ENCODE results near the gene ASAP3. TPM values are rescaled to one million over a fixed set of nuclear protein-coding genes. Genes with fewer than 3 reads are reported as not detected.
A peak's percentile ranks its signal among the peaks of the same experiment; 100 is the strongest.
"Not testable (repeated sequence)": the region's sequence is repeated elsewhere in the genome, so short reads cannot be mapped to it uniquely, and the experiment has no call there.

ASAP3 gene
- total RNA-seq, 1 donor from 2014 or later: 66.7 TPM

GRCh38 chr1:23395849-23396248 lies 88.1 kb downstream of the ASAP3 start:
- no peak for DNase-seq

GRCh38 chr1:23395154-23395724 lies 88.7 kb downstream of the ASAP3 start:
- DNase-seq: peak; percentile 45

GRCh38 chr1:23394684-23395083 lies 89.3 kb downstream of the ASAP3 start:
- peak; percentile 90 for DNase-seq

GRCh38 chr1:23394181-23394580 lies 89.8 kb downstream of the ASAP3 start:
- peak; percentile 89 for DNase-seq

- no peak for DNase-seq
Measured at GRCh38 chr1:23393706-23394105, 90.3 kb downstream of the ASAP3 start.

- DNase-seq: no peak
Measured at GRCh38 chr1:23392125-23392855, 91.7 kb downstream of the ASAP3 start.

GRCh38 chr1:23389837-23390321 lies 94.1 kb downstream of the ASAP3 start:
- no peak for DNase-seq

- DNase-seq: no peak
Measured at GRCh38 chr1:23387494-23387893, 96.5 kb downstream of the ASAP3 start.

- no peak for DNase-seq
Measured at GRCh38 chr1:23385119-23385621, 98.8 kb downstream of the ASAP3 start.

- DNase-seq: no peak
Measured at GRCh38 chr1:23384312-23385058, 99.5 kb downstream of the ASAP3 start.

GRCh38 chr1:23383577-23384311 lies 100.2 kb downstream of the ASAP3 start:
- DNase-seq: peak; percentile 63

- DNase-seq: no peak
Measured at GRCh38 chr1:23381233-23381885, 102.6 kb downstream of the ASAP3 start.

- DNase-seq: no peak
Measured at GRCh38 chr1:23380719-23381118, 103.3 kb downstream of the ASAP3 start.

- not testable (repeated sequence) for DNase-seq
Measured at GRCh38 chr1:23380236-23380635, 103.7 kb downstream of the ASAP3 start.

Other genes starting within 250 kb of the ASAP3 start
- 145 TPM for gene HNRNPR, start 139.9 kb downstream of the ASAP3 start, total RNA-seq
- gene ZNF436, start 114.3 kb downstream of the ASAP3 start, total RNA-seq: 61.1 TPM
- 241 TPM for gene TCEA3, start 59.4 kb downstream of the ASAP3 start, total RNA-seq
- gene E2F2, start 47.1 kb upstream of the ASAP3 start, total RNA-seq: 6.2 TPM
- 51.6 TPM for gene ID3, start 75.3 kb upstream of the ASAP3 start, total RNA-seq
- 1,184 TPM for gene RPL11, start 207.6 kb upstream of the ASAP3 start, total RNA-seq